NCI-H2171 treated with DMSO at 0.1 percent for 48 hours (cell line): ENCODE data around the gene RASA3.
"Not testable (repeated sequence)": the region's sequence is repeated elsewhere in the genome, so short reads cannot be mapped to it uniquely, and the experiment has no call there.

Experiments used
- DNase-seq: peaks from one replicate; lab custom pipeline; 2025; lab: John Stamatoyannopoulos, UW

The RASA3 gene

GRCh38 chr13:114142137-114142550 is 9.7 kb upstream of the RASA3 start:
- DNase-seq, result no peak

GRCh38 chr13:114141261-114141996 is 9.0 kb upstream of the RASA3 start:
- no peak for DNase-seq

- peak; percentile 40 for DNase-seq
Observed at GRCh38 chr13:114140906-114141250, 8.5 kb upstream of the RASA3 start.

GRCh38 chr13:114140131-114140905 is 7.9 kb upstream of the RASA3 start:
- no peak for DNase-seq

- no peak for DNase-seq
Observed at GRCh38 chr13:114136576-114136975, 4.2 kb upstream of the RASA3 start.

- no peak for DNase-seq
Observed at GRCh38 chr13:114135731-114136171, 3.3 kb upstream of the RASA3 start.

- DNase-seq, result peak; percentile 45
Observed at GRCh38 chr13:114134944-114135610, 2.7 kb upstream of the RASA3 start.

- DNase-seq, result peak; percentile 45
Observed at GRCh38 chr13:114134111-114134943, 1.9 kb upstream of the RASA3 start.

- DNase-seq, result not testable (repeated sequence)
Observed at GRCh38 chr13:114133552-114133951, 1.1 kb upstream of the RASA3 start.

- DNase-seq, result not testable (repeated sequence)
Observed at GRCh38 chr13:114133126-114133525, 703 bp upstream of the RASA3 start.

GRCh38 chr13:114131583-114132418 is 622 bp downstream of the RASA3 start:
- DNase-seq, result peak; percentile 38

GRCh38 chr13:114130837-114131582 is 1.4 kb downstream of the RASA3 start:
- DNase-seq, result peak; percentile 46

GRCh38 chr13:114130131-114130836 is 2.1 kb downstream of the RASA3 start:
- no peak for DNase-seq

- no peak for DNase-seq
Observed at GRCh38 chr13:114129649-114130062, 2.8 kb downstream of the RASA3 start.

GRCh38 chr13:114128624-114129522 is 3.5 kb downstream of the RASA3 start:
- no peak for DNase-seq

- no peak for DNase-seq
Observed at GRCh38 chr13:114128348-114128623, 4.1 kb downstream of the RASA3 start.

GRCh38 chr13:114127473-114128347 is 4.7 kb downstream of the RASA3 start:
- no peak for DNase-seq
